SK-N-MC (cell line): ENCODE results near the gene PTPRG.

Source experiments
- EZH2 ChIP-seq: fragments of 200-600 bp; sonication (generic); IDR thresholded peaks from one replicate; pipeline ENCODE4 v1.6.1; 2017; ENCODE audit warnings: antibody characterized with exemption
- FOXP2 ChIP-seq: optimal IDR thresholded peaks from 2 replicates; pipeline ENCODE3; 2011; ENCODE audit warnings: mild to moderate bottlenecking, moderate library complexity; ENCODE audit not compliant: insufficient read depth; ENCODE audit errors: extremely low read length, control extremely low read depth

DNA sequence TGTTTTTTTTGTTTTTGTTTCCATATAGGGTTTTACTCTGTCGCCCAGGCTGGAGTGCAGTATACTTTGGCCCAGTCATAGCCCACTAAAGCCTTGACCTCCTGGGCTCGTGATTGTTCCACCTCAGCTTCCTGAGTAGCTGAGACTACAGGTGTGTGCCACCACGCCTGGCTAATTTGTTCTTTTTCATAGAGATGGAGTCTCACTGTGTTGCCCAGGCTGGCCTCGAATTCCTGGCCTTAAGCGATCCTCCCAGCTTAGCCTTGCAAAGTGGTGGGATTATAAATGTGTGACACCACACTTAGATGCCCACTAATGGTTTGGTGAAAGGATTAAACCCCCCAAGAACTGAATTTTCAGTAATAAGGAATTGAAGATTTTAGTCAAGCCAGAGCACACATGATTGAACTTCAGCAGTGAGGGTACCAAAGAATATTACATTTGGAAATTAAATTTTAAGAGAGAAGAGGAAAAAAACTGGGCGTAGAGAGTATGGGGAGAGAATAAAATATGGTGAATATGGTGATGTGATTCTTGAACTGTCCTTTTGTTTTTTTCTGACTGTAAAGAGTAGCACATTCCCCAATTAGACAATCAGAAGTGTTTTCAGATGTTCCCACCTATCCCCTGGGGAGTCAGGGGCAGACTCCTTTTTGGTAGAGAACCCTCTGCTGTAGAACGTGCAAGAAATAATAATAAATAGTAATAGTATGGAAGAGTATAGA lies 208.1 kb downstream of the PTPRG start:
- TF ChIP-seq EZH2: no peak
- TF ChIP-seq FOXP2: no peak
